Ishikawa (cell line): ENCODE measurements around the gene ZNF280B.

Source experiments
- CEBPB ChIP-seq: IDR thresholded peaks from 2 replicates; pipeline ENCODE4 v1.6.1; 2012
- CREB1 ChIP-seq: IDR thresholded peaks from 2 replicates; pipeline ENCODE4 v1.6.1; 2012; ENCODE audit warnings: low read depth
- EGR1 ChIP-seq: IDR thresholded peaks from 2 replicates; pipeline ENCODE4 v1.6.1; 2012
- EP300 ChIP-seq: IDR thresholded peaks from 2 replicates; pipeline ENCODE4 v1.6.1; 2012; ENCODE audit warnings: borderline replicate concordance
- FOXM1 ChIP-seq: IDR thresholded peaks from 2 replicates; pipeline ENCODE4 v1.6.1; 2012; ENCODE audit warnings: low read depth, borderline replicate concordance
- NFIC ChIP-seq: IDR thresholded peaks from 2 replicates; pipeline ENCODE4 v1.6.1; 2012
- RAD21 ChIP-seq: IDR thresholded peaks from 2 replicates; pipeline ENCODE4 v1.6.1; 2012; ENCODE audit warnings: low read depth
- REST ChIP-seq: IDR thresholded peaks from 2 replicates; pipeline ENCODE4 v1.6.1; 2012; ENCODE audit warnings: low read depth, mild to moderate bottlenecking
- TAF1 ChIP-seq: IDR thresholded peaks from 2 replicates; pipeline ENCODE4 v1.6.1; 2012; ENCODE audit warnings: low read depth, mild to moderate bottlenecking
- TCF12 ChIP-seq: IDR thresholded peaks from 2 replicates; pipeline ENCODE4 v1.6.1; 2012; ENCODE audit warnings: low read depth
- TEAD4 ChIP-seq: IDR thresholded peaks from 2 replicates; pipeline ENCODE4 v1.6.1; 2012
- USF1 ChIP-seq: IDR thresholded peaks from 2 replicates; pipeline ENCODE4 v1.6.1; 2012
- YY1 ChIP-seq: IDR thresholded peaks from 2 replicates; pipeline ENCODE4 v1.6.1; 2012; ENCODE audit warnings: low read depth
- ZBTB7A ChIP-seq: IDR thresholded peaks from 2 replicates; pipeline ENCODE4 v1.6.1; 2012; ENCODE audit warnings: low read depth
- TF ChIP-seq, protein P1 (sequence below): IDR thresholded peaks from 2 replicates; pipeline ENCODE4 v1.6.1; 2012

ZNF280B gene

GRCh38 chr22:22454997-22455396 lies 53.5 kb downstream of the ZNF280B start:
- TF ChIP-seq TAF1 (no peak), TCF12 (no peak), EGR1 (no peak), ZBTB7A (no peak), YY1 (no peak), TEAD4 (no peak), NFIC (no peak), FOXM1 (no peak), REST (no peak), CREB1 (no peak), RAD21 (no peak), CEBPB (no peak), USF1 (no peak), EP300 (no peak)
- TF ChIP-seq, protein P1, sequence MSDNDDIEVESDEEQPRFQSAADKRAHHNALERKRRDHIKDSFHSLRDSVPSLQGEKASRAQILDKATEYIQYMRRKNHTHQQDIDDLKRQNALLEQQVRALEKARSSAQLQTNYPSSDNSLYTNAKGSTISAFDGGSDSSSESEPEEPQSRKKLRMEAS, result no peak

GRCh38 chr22:22452996-22453686 lies 55.4 kb downstream of the ZNF280B start:
- no peak for TF ChIP-seq TCF12
- no peak for TF ChIP-seq YY1
- no peak for TF ChIP-seq USF1
- TF ChIP-seq TEAD4, result no peak
- no peak for TF ChIP-seq EGR1

GRCh38 chr22:22452211-22452610 lies 56.3 kb downstream of the ZNF280B start:
- TF ChIP-seq RAD21 (no peak), USF1 (no peak), EP300 (no peak), REST (no peak), CREB1 (no peak), TCF12 (no peak), YY1 (no peak)

DNA sequence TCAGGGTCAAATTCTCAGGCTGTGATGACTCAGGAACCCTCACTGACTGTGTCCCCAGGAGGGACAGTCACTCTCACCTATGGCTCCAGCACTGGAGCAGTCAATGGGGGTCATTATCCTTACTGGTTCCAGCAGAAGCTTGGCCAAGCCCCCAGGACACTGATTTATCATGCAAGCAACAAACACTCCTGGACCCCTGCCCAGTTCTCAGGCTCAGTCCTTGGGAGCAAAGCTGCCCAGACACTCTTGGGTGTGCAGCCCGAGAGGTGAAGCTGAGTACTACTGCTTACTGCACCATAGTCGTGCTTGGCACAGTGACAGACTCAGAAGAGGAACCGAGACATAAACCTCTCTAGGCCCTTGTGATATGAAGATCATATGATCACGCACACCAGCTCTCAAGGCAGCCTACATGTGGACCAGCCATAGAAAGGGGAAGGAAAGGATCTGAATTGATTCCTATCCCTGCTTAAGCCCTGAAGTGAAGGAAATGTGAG lies 58.2 kb downstream of the ZNF280B start:
- TF ChIP-seq EP300 (no peak), TAF1 (no peak), CEBPB (no peak), NFIC (no peak), EGR1 (no peak), CREB1 (no peak), TCF12 (no peak), USF1 (no peak), RAD21 (no peak), REST (no peak), ZBTB7A (no peak), TEAD4 (no peak), YY1 (no peak), FOXM1 (no peak)
- TF ChIP-seq, protein P1, result no peak
